Measurements from ENCODE around the gene C1QTNF9B.

DNA sequence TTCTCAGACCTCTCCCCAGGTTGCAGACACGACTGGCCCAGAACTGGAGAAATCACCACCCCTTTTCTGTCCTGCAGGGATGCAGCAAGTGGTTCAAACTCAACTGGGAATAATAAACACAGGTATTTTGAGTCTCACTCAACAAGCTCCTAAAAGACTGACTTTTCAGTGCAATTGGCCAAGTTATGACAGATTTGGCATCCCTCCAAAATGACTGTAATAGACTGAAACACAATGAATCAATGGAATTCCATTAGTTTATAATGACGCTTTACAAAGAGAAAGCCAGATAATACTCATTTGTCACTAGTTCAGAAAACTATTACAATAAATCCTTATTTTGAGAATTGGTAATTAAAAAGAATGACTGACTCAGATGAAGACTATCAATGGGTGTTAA is 46.2 kb downstream of the C1QTNF9B start:
- TF ChIP-seq POLR2AphosphoS5 (IDR thresholded peaks at IDR 0.05; ENCODE audit: low read depth, low read length), result no peak
- TF ChIP-seq TAF1 (IDR thresholded peaks at IDR 0.05; ENCODE audit: borderline replicate concordance, insufficient read depth, low read length), result no peak
- no peak for TF ChIP-seq SIN3A (IDR thresholded peaks at IDR 0.05; ENCODE audit: borderline replicate concordance, insufficient read depth, low read length)
- TF ChIP-seq, protein P1, sequence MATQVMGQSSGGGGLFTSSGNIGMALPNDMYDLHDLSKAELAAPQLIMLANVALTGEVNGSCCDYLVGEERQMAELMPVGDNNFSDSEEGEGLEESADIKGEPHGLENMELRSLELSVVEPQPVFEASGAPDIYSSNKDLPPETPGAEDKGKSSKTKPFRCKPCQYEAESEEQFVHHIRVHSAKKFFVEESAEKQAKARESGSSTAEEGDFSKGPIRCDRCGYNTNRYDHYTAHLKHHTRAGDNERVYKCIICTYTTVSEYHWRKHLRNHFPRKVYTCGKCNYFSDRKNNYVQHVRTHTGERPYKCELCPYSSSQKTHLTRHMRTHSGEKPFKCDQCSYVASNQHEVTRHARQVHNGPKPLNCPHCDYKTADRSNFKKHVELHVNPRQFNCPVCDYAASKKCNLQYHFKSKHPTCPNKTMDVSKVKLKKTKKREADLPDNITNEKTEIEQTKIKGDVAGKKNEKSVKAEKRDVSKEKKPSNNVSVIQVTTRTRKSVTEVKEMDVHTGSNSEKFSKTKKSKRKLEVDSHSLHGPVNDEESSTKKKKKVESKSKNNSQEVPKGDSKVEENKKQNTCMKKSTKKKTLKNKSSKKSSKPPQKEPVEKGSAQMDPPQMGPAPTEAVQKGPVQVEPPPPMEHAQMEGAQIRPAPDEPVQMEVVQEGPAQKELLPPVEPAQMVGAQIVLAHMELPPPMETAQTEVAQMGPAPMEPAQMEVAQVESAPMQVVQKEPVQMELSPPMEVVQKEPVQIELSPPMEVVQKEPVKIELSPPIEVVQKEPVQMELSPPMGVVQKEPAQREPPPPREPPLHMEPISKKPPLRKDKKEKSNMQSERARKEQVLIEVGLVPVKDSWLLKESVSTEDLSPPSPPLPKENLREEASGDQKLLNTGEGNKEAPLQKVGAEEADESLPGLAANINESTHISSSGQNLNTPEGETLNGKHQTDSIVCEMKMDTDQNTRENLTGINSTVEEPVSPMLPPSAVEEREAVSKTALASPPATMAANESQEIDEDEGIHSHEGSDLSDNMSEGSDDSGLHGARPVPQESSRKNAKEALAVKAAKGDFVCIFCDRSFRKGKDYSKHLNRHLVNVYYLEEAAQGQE (IDR thresholded peaks at IDR 0.05; ENCODE audit: insufficient read depth in 1 of 2, low read depth in 2 of 2, low read length in 2 of 2), result no peak
- TF ChIP-seq FOXP2 (optimal IDR thresholded peaks at IDR 0.05; ENCODE audit: borderline replicate concordance, extremely low read depth, extremely low read length, insufficient read depth), result no peak

All from PFSK-1 (cell line).